Fibroblast of lung (primary cell): ENCODE measurements around the gene DOLPP1. TPM values are rescaled to one million over a fixed set of nuclear protein-coding genes. Genes with fewer than 3 reads are reported as not detected.

ENCODE experiments used
- DNase-seq, 2 donors: peaks; one replicate each; pipeline versions ENCODE4 v3.0.0 to v3.0.0-alpha.2; 2010; ENCODE audit warnings: low read depth in 2 of 2
- H2AFZ ChIP-seq: 2 replicates; pipeline ENCODE4 v1.5.1; 2012; ENCODE audit warnings: low read length, control low read depth, inconsistent platforms
- H3K27ac ChIP-seq: 2 replicates; pipeline ENCODE4 v1.5.1; 2011; ENCODE audit warnings: low read length, control low read depth; ENCODE audit not compliant: insufficient read depth
- H3K27me3 ChIP-seq: 2 replicates; pipeline ENCODE4 v1.5.1; 2011; ENCODE audit warnings: mild to moderate bottlenecking, low read length; ENCODE audit not compliant: control insufficient read depth, insufficient read depth
- H3K36me3 ChIP-seq: 2 replicates; pipeline ENCODE4 v1.5.1; 2011; ENCODE audit warnings: low read length; ENCODE audit not compliant: control insufficient read depth, insufficient read depth
- H3K4me1 ChIP-seq: 2 replicates; pipeline ENCODE4 v1.5.1; 2011; ENCODE audit warnings: low read length; ENCODE audit not compliant: control insufficient read depth, insufficient read depth; ENCODE audit errors: extremely low read depth
- H3K4me2 ChIP-seq: 2 replicates; pipeline ENCODE4 v1.5.1; 2011; ENCODE audit warnings: low read length, control low read depth; ENCODE audit not compliant: insufficient read depth; ENCODE audit errors: extremely low read depth
- H3K4me3 ChIP-seq, 4 experiments: fragments of 200-600 bp in 1 of 4; sonication (generic) in 1 of 4; replicated peaks in 1 of 4; 2 replicates each; pipeline ENCODE4 v1.5.1; 2011 to 2016; ENCODE audit warnings: low read length in 4 of 4, low read depth in 3 of 4, mild to moderate bottlenecking in 3 of 4, control low read depth in 2 of 4, inconsistent platforms in 1 of 4, mixed read lengths in 1 of 4; ENCODE audit not compliant: insufficient read depth in 1 of 4; ENCODE audit errors: control extremely low read depth in 1 of 4
- H3K79me2 ChIP-seq: 2 replicates; pipeline ENCODE4 v1.5.1; 2012; ENCODE audit warnings: mild to moderate bottlenecking, low read length, inconsistent platforms; ENCODE audit not compliant: control insufficient read depth, insufficient read depth
- H3K9ac ChIP-seq: 2 replicates; pipeline ENCODE4 v1.5.1; 2011; ENCODE audit warnings: mild to moderate bottlenecking, low read length, control low read depth; ENCODE audit not compliant: insufficient read depth
- H3K9me3 ChIP-seq: 2 replicates; pipeline ENCODE4 v1.5.1; 2012; ENCODE audit warnings: low read depth, low read length; ENCODE audit not compliant: control insufficient read depth, insufficient read depth
- H4K20me1 ChIP-seq: 2 replicates; pipeline ENCODE4 v1.5.1; 2011; ENCODE audit warnings: low read length; ENCODE audit not compliant: control insufficient read depth, insufficient read depth; ENCODE audit errors: extremely low read depth
- CTCF ChIP-seq, 2 donors: IDR thresholded peaks in 1 of 2; conservative IDR thresholded peaks in 1 of 2; 1 replicate in 1 of 2; 2 replicates in 1 of 2; pipeline ENCODE4 v1.5.1; 2011 to 2012; ENCODE audit warnings: low read length in 2 of 2, control low read depth in 1 of 2, inconsistent platforms in 1 of 2, low read depth in 1 of 2, mild to moderate bottlenecking in 1 of 2
- EZH2 ChIP-seq: IDR thresholded peaks from 2 replicates; pipeline ENCODE4 v1.5.1; 2012; ENCODE audit warnings: low read length, control low read depth, mild to moderate bottlenecking; ENCODE audit errors: missing control alignments
- polyA plus RNA-seq, 2 donors: library from polyadenylated mRNA; depleted of rRNA in 1 of 2; stranded (reverse) in 1 of 2; unstranded in 1 of 2; fragments of >200 nt; gene quantifications; 2 replicates each; pipeline ENCODE4 v1.2.1, GENCODE V29; 2011 to 2012; ENCODE audit warnings: missing spikeins in 1 of 2
- total RNA-seq: library from RNA; depleted of rRNA; stranded (reverse); fragments of >200 nt; gene quantifications from 2 replicates; pipeline ENCODE4 v1.2.1, GENCODE V29; 2014

Gene DOLPP1
- total and polyA plus RNA-seq, 2 donors (not counting 1 experiment from before 2014, with no cell fraction given), result 7.4 to 9.7 TPM

- H3K9ac ChIP-seq, result no peak overlapping the region
- H3K4me1 ChIP-seq, result peaks cover 6% of the 10 kb centered on the region
- H3K27ac ChIP-seq, result no peak overlapping the region
- H2AFZ ChIP-seq, result no peak overlapping the region
- H3K36me3 ChIP-seq, result no peaks in the 10 kb centered on the region
- H3K27me3 ChIP-seq, result no peaks in the 10 kb centered on the region
- H3K4me3 ChIP-seq, result no peak overlapping the region
- H3K4me2 ChIP-seq, result no peak overlapping the region
- H4K20me1 ChIP-seq, result no peaks in the 10 kb centered on the region
- no peak for DNase-seq
- no peaks in the 10 kb centered on the region for H3K9me3 ChIP-seq
- peaks cover 18% of the 10 kb centered on the region for H3K79me2 ChIP-seq
- TF ChIP-seq CTCF (conservative IDR thresholded peaks at IDR 0.05 in 1 of 2, IDR thresholded peaks at IDR 0.05 in 1 of 2; ENCODE audit: low read depth in 1 of 2, low read length in 2 of 2) (no peak), EZH2 (no peak)
These were observed 2.0 kb upstream of the DOLPP1 start for GRCh38 chr9:129078691-129079503.

- Histone ChIP-seq H3K27me3 (no peaks in the 10 kb centered on the region), H2AFZ (no peak overlapping the region), H3K4me3 (peak overlapping the region in 1 of 4 experiments; percentile 69), H3K9me3 (no peaks in the 10 kb centered on the region), H3K9ac (no peak overlapping the region), H3K4me1 (peaks cover 6% of the 10 kb centered on the region), H4K20me1 (no peaks in the 10 kb centered on the region), H3K36me3 (no peaks in the 10 kb centered on the region), H3K79me2 (peaks cover 18% of the 10 kb centered on the region), H3K4me2 (peak overlapping the region; percentile 88), H3K27ac (no peak overlapping the region)
- no peak for DNase-seq
- TF ChIP-seq CTCF (conservative IDR thresholded peaks at IDR 0.05 in 1 of 2, IDR thresholded peaks at IDR 0.05 in 1 of 2; ENCODE audit: low read depth in 1 of 2, low read length in 2 of 2), result no peak
- TF ChIP-seq EZH2, result no peak
These were observed 1.1 kb upstream of the DOLPP1 start for GRCh38 chr9:129079829-129080228.

GRCh38 chr9:129080298-129080600, 662 bp upstream of the DOLPP1 start:
- no peak for DNase-seq
- Histone ChIP-seq H3K36me3 (no peaks in the 10 kb centered on the region), H4K20me1 (no peaks in the 10 kb centered on the region), H3K27ac (no peak overlapping the region), H3K79me2 (peaks cover 18% of the 10 kb centered on the region), H3K4me3 (peak overlapping the region; percentile 66 to 78 (median 68)), H3K9me3 (no peaks in the 10 kb centered on the region), H3K4me1 (peaks cover 6% of the 10 kb centered on the region), H3K9ac (no peak overlapping the region), H3K4me2 (peak overlapping the region; percentile 88), H3K27me3 (no peaks in the 10 kb centered on the region), H2AFZ (peak overlapping the region; percentile 93)
- TF ChIP-seq CTCF (conservative IDR thresholded peaks at IDR 0.05 in 1 of 2, IDR thresholded peaks at IDR 0.05 in 1 of 2; ENCODE audit: low read depth in 1 of 2, low read length in 2 of 2), result no peak
- TF ChIP-seq EZH2, result no peak
